Smooth muscle cell (in vitro differentiated cells): ENCODE data around the gene LYAR. TPM values are rescaled to one million over a fixed set of nuclear protein-coding genes. Genes with fewer than 3 reads are reported as not detected.
"Not testable (repeated sequence)": the region's sequence is repeated elsewhere in the genome, so short reads cannot be mapped to it uniquely, and the experiment has no call there.

Source experiments
- DNase-seq: peaks from one replicate; lab custom pipeline; 2025; ENCODE audit not compliant: unreplicated experiment; lab: John Stamatoyannopoulos, UW
- H2AFZ ChIP-seq: fragments of 200-600 bp; sonication (generic); 2 replicates; pipeline ENCODE4 v1.6.0; 2016; ENCODE audit warnings: antibody characterized with exemption, low read depth, mild to moderate bottlenecking
- H3F3A ChIP-seq: fragments of 200-600 bp; sonication (generic); 2 replicates; pipeline ENCODE4 v1.6.0; 2017; ENCODE audit warnings: antibody characterized with exemption, low read depth
- H3K27ac ChIP-seq: fragments of 200-600 bp; sonication (generic); 2 replicates; pipeline ENCODE4 v1.5.1; 2016; ENCODE audit warnings: low read depth, mild to moderate bottlenecking
- H3K27me3 ChIP-seq: fragments of 200-600 bp; sonication (generic); 2 replicates; pipeline ENCODE4 v1.6.1; 2016; ENCODE audit warnings: low read depth, mild to moderate bottlenecking
- H3K36me3 ChIP-seq: fragments of 200-600 bp; sonication (generic); 2 replicates; pipeline ENCODE4 v1.5.1; 2016; ENCODE audit warnings: low read depth
- H3K4me1 ChIP-seq: fragments of 200-600 bp; sonication (generic); 2 replicates; pipeline ENCODE4 v1.5.1; 2016; ENCODE audit warnings: low read depth
- H3K4me2 ChIP-seq: fragments of 200-600 bp; sonication (generic); 2 replicates; pipeline ENCODE4 v1.6.0; 2016; ENCODE audit warnings: mild to moderate bottlenecking
- H3K4me3 ChIP-seq: fragments of 200-600 bp; sonication (generic); 2 replicates; pipeline ENCODE4 v1.5.1; 2016; ENCODE audit warnings: mild to moderate bottlenecking
- H3K79me2 ChIP-seq: fragments of 200-600 bp; sonication (generic); 2 replicates; pipeline ENCODE4 v1.6.0; 2016; ENCODE audit warnings: low read depth, mild to moderate bottlenecking
- H3K9ac ChIP-seq: fragments of 200-600 bp; sonication (generic); 2 replicates; pipeline ENCODE4 v1.6.0; 2016; ENCODE audit warnings: low read depth
- H3K9me3 ChIP-seq: fragments of 200-600 bp; sonication (generic); replicated peaks from 2 replicates; pipeline ENCODE4 v1.5.1; 2016; ENCODE audit warnings: low read depth
- H4K20me1 ChIP-seq: fragments of 200-600 bp; sonication (generic); 2 replicates; pipeline ENCODE4 v1.6.0; 2016; ENCODE audit warnings: low read depth
- WGBS: methylation state at CpG from one replicate; pipeline ENCODE4 v1.1.7; 2016; ENCODE audit warnings: low lambda C conversion rate; 5-methylcytosine and 5-hydroxymethylcytosine counted together
- polyA plus RNA-seq: library from polyadenylated mRNA; unstranded; fragments of >200 nt; fragmentation: Nextera tagmentation; extraction: Ambion mirVana; gene quantifications from 2 replicates; pipeline ENCODE4 v1.2.1, GENCODE V29; 2016
- total RNA-seq: library from RNA; depleted of rRNA; stranded (reverse); fragments of >200 nt; gene quantifications from 2 replicates; pipeline ENCODE4 v1.2.3, GENCODE V29; 2014
- TF ChIP-seq, protein P1 (sequence below): fragments of 200-600 bp; sonication (generic); IDR thresholded peaks from 2 replicates; pipeline ENCODE4 v1.5.1; 2017; ENCODE audit warnings: borderline replicate concordance, mild to moderate bottlenecking, antibody characterized with exemption; ENCODE audit not compliant: insufficient read depth, poor library complexity, severe bottlenecking

The LYAR gene
- total and polyA plus RNA-seq, 2 experiments from 2014 or later: 8.1 to 12.5 TPM

DNA sequence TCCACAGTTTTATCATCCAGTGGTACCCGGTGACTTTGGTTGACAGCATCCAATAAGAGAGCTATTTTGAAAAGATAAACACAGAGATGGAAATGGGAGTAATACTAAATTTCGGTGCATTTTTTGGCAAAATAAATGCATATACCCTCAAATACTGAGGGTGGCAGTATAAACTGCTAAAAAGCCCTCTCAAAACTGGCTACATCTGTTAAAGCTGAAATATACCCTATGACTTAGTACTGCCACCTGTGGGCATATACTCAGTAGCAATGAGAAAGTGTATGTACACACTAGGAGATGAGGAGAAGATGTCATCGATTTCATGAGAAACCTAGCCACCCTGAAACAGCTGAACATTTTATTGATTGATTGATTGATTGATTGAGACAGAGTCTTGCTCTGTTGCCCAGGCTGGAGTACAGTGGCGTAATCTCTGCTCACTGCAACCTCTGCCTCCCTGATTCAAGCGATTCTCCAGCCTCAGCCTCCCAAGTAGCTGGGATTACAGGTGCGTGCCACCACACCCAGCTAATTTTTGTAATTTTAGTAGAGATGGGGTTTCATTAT, 29.7 kb downstream of the LYAR start:
- DNase-seq: no peak
- peaks cover 6% of the 10 kb centered on the region for H3K27me3 ChIP-seq
- no peaks in the 10 kb centered on the region for H3F3A ChIP-seq
- H3K27ac ChIP-seq: no peak overlapping the region
- H3K9me3 ChIP-seq: no peaks in the 10 kb centered on the region
- WGBS: 86% methylated on average over 6 of the region's 6 CpGs
- no peak overlapping the region for H2AFZ ChIP-seq
- H4K20me1 ChIP-seq: no peaks in the 10 kb centered on the region
- H3K4me3 ChIP-seq: no peak overlapping the region
- TF ChIP-seq, protein P1, sequence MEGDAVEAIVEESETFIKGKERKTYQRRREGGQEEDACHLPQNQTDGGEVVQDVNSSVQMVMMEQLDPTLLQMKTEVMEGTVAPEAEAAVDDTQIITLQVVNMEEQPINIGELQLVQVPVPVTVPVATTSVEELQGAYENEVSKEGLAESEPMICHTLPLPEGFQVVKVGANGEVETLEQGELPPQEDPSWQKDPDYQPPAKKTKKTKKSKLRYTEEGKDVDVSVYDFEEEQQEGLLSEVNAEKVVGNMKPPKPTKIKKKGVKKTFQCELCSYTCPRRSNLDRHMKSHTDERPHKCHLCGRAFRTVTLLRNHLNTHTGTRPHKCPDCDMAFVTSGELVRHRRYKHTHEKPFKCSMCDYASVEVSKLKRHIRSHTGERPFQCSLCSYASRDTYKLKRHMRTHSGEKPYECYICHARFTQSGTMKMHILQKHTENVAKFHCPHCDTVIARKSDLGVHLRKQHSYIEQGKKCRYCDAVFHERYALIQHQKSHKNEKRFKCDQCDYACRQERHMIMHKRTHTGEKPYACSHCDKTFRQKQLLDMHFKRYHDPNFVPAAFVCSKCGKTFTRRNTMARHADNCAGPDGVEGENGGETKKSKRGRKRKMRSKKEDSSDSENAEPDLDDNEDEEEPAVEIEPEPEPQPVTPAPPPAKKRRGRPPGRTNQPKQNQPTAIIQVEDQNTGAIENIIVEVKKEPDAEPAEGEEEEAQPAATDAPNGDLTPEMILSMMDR: peak; percentile 15
- no peak overlapping the region for H3K9ac ChIP-seq
- no peak overlapping the region for H3K4me2 ChIP-seq
- no peaks in the 10 kb centered on the region for H3K4me1 ChIP-seq
- no peaks in the 10 kb centered on the region for H3K79me2 ChIP-seq
- no peaks in the 10 kb centered on the region for H3K36me3 ChIP-seq

DNA sequence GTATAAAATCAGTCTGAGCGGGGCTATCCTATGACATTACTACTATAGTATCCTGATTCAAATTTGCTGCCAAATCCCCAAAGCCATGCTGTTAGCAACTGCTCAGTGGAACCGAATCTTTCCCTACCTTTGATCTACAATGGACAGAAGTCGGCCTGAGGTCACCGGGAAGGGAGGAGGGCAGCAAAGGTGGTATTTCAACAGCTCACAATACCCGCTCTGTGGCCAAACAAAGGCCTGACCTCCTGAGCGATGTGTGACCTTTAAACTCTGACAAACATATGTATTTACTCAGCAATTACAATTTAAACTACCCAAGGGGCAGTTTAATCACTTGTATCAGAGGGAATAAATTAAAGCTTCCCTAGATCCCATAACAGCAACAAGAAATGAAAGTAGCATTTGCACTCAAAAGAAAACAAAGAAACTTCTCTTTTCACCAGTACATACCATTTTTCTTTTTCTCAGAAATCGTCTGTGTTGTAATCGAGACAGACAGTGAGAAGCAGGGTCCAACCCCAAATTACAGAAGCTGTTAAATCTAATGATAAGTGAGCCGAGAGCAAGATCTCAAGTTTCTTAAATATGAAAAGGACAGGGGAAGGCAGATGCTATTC, 30.4 kb downstream of the LYAR start:
- H3K9ac ChIP-seq: no peak overlapping the region
- no peak for DNase-seq
- H3K27me3 ChIP-seq: peaks cover 12% of the 10 kb centered on the region
- TF ChIP-seq, protein P1: no peak
- H3K36me3 ChIP-seq: no peaks in the 10 kb centered on the region
- no peak overlapping the region for H3K27ac ChIP-seq
- no peaks in the 10 kb centered on the region for H3K4me1 ChIP-seq
- WGBS: 79% methylated on average over 9 of the region's 9 CpGs
- H3F3A ChIP-seq: no peaks in the 10 kb centered on the region
- no peaks in the 10 kb centered on the region for H4K20me1 ChIP-seq
- no peaks in the 10 kb centered on the region for H3K9me3 ChIP-seq
- no peak overlapping the region for H3K4me3 ChIP-seq
- H2AFZ ChIP-seq: no peak overlapping the region
- H3K79me2 ChIP-seq: no peaks in the 10 kb centered on the region
- H3K4me2 ChIP-seq: no peak overlapping the region

DNA sequence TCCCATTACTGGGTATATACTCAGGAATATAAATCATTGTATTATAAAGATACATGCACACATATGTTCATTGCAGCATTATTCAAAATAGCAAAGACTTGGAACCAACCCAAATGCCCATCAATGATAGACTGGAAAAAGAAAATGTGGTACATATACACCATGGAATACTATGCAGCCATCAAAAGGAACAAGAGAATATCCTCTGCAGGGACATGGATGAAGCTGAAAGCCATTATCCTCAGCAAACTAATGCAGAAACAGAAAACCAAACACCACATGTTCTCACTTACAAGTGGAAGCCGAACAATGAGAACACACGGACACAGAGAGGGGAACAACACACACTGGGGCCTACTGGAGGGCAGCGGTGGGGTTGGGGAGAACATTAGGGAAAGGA, 32.2 kb downstream of the LYAR start:
- H3K79me2 ChIP-seq, H4K20me1 ChIP-seq, H3K27ac ChIP-seq, H3K4me1 ChIP-seq, H2AFZ ChIP-seq, H3K9ac ChIP-seq, H3K4me3 ChIP-seq, DNase-seq, H3K9me3 ChIP-seq, H3K4me2 ChIP-seq, H3K36me3 ChIP-seq, H3F3A ChIP-seq: not testable (repeated sequence)
- WGBS: 95% methylated on average over 3 of the region's 3 CpGs
- H3K27me3 ChIP-seq: peaks cover 18% of the 10 kb centered on the region

DNA sequence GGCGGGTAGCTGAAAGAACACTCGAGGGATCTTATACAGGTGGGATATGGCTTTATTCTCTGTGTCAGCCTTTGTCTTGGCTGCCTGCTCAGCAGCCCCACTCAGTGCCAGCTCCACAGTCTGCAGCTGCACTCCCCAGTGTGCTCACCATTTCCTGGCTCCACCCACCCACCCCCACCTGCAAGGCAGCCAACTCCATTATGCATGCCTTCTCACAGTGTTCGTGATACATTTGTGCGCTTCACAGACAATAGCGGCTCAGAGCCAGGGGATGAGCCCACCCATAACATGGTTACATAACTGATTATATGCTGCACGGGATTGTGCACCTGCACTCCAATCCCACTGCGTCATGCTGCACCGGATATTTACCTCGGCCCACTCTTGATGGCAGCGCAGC, 33.2 kb downstream of the LYAR start:
- Histone ChIP-seq H3K9me3 (no peaks in the 10 kb centered on the region), H3K4me3 (no peak overlapping the region), H3K4me1 (no peaks in the 10 kb centered on the region), H3K4me2 (no peak overlapping the region), H3K9ac (no peak overlapping the region), H4K20me1 (no peaks in the 10 kb centered on the region), H2AFZ (no peak overlapping the region), H3K36me3 (no peaks in the 10 kb centered on the region), H3K79me2 (no peaks in the 10 kb centered on the region), H3K27me3 (peaks cover 18% of the 10 kb centered on the region), H3K27ac (no peak overlapping the region), H3F3A (no peaks in the 10 kb centered on the region)
- 70% methylated on average over 10 of the region's 10 CpGs for WGBS
- TF ChIP-seq, protein P1: no peak
- no peak for DNase-seq
